ENCODE measurements around the gene MED17.
"Not testable (repeated sequence)": the region's sequence is repeated elsewhere in the genome, so short reads cannot be mapped to it uniquely, and the experiment has no call there.

Gene MED17

DNA sequence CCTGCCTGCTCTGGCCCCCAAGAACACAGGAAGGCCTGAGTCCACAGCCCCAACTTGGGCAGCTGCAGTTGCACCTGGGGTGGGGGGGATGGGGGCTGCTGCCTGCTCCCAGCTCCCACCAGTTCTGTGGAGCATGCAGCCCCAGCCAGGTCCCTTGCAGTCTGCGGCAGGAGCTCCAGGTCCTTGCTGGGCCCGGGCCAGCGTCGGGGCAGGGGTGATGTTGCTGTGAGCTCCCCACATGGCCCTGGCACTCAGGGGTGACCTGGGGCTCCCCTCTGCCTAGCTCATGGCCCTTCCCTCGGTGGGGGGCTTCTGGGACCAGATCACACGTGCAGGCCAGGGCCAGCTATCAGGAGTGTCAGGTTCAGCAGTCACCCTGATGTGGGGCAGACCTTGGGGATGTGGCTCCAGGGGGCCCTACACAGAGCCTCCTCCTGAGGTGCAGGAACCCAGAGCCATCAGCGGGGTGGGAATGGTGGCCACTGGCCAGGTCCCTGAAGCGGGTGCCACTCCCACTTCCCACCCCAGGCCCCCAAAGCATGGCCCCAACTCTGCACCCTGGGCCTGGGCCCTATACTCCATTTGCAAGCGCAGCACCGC is 10.4 kb upstream of the MED17 start:
- Histone ChIP-seq H3K27me3 (ENCODE audit: insufficient read depth, low read length) (no peaks in the 10 kb centered on the region), H3K9me3 (ENCODE audit: insufficient read depth, low read depth, low read length) (no peaks in the 10 kb centered on the region), H3K4me3 (ENCODE audit: low read depth, low read length) (no peak overlapping the region), H3K79me1 (ENCODE audit: low read length) (no peaks in the 10 kb centered on the region), H3K23ac (ENCODE audit: low read length) (no peak overlapping the region), H4K91ac (ENCODE audit: low read depth, low read length) (no peak overlapping the region), H3K79me2 (ENCODE audit: control insufficient read depth, insufficient read depth, low read length, poor library complexity) (no peaks in the 10 kb centered on the region), H2AK5ac (ENCODE audit: low read length) (no peak overlapping the region), H4K8ac (ENCODE audit: low read depth, low read length) (no peak overlapping the region), H3K4me2 (ENCODE audit: low read length) (no peak overlapping the region), H2BK12ac (ENCODE audit: low read length) (no peak overlapping the region), H3K4ac (ENCODE audit: low read depth, low read length) (no peak overlapping the region), H3K9ac (ENCODE audit: low read length) (no peak overlapping the region), H3K4me1 (ENCODE audit: control insufficient read depth in 1 of 2, insufficient read depth in 2 of 2, low read length in 2 of 2) (no peaks in the 10 kb centered on the region), H2AFZ (ENCODE audit: insufficient read depth, low read length, poor library complexity) (no peak overlapping the region), H2BK120ac (ENCODE audit: insufficient read depth, low read length, poor library complexity) (no peak overlapping the region), H4K12ac (ENCODE audit: low read depth, low read length) (peak overlapping the region; percentile 25), H2BK5ac (ENCODE audit: low read depth, low read length, poor library complexity) (no peak overlapping the region), H3K18ac (ENCODE audit: low read length) (no peak overlapping the region), H3K14ac (ENCODE audit: low read length) (no peak overlapping the region), H3K27ac (ENCODE audit: low read depth, low read length) (no peak overlapping the region), H3K36me3 (ENCODE audit: control insufficient read depth in 1 of 2, insufficient read depth in 2 of 2, low read length in 2 of 2) (no peaks in the 10 kb centered on the region)
- DNase-seq, result no peak
- no CpG with 5 or more reads among the region's 10 CpGs for WGBS (ENCODE audit: extremely low coverage, insufficient coverage, insufficient read length)

DNA sequence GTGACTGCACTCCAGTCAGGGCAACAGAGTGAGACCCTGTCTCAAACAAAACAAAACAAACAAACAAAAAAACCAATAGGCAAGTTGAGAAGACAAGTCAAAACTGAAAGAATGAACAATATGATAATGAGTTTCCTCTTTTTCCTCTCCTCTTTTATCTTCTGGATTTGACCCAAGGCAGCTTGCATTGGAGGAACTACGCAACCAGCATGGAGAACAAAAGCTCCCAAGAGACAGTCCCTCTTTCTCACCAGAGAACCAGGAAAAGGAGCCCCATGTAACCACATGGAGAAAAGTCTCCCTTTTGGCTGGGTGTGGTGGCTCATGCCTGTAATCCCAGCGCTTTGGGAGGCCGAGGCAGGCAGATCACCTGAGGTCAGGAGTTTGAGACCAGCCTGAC is 9.5 kb upstream of the MED17 start:
- H3K9me3 ChIP-seq (ENCODE audit: insufficient read depth, low read depth, low read length); H3K4me2 ChIP-seq (ENCODE audit: low read length); H3K4ac ChIP-seq (ENCODE audit: low read depth, low read length); DNase-seq; H2BK5ac ChIP-seq (ENCODE audit: low read depth, low read length, poor library complexity); H3K4me1 ChIP-seq (ENCODE audit: control insufficient read depth in 1 of 2, insufficient read depth in 2 of 2, low read length in 2 of 2); H3K4me3 ChIP-seq (ENCODE audit: low read depth, low read length); H4K91ac ChIP-seq (ENCODE audit: low read depth, low read length); H2AK5ac ChIP-seq (ENCODE audit: low read length); H2AFZ ChIP-seq (ENCODE audit: insufficient read depth, low read length, poor library complexity); H3K36me3 ChIP-seq (ENCODE audit: control insufficient read depth in 1 of 2, insufficient read depth in 2 of 2, low read length in 2 of 2); H2BK120ac ChIP-seq (ENCODE audit: insufficient read depth, low read length, poor library complexity); H4K8ac ChIP-seq (ENCODE audit: low read depth, low read length); H3K14ac ChIP-seq (ENCODE audit: low read length); H4K12ac ChIP-seq (ENCODE audit: low read depth, low read length); H3K23ac ChIP-seq (ENCODE audit: low read length); H3K79me2 ChIP-seq (ENCODE audit: control insufficient read depth, insufficient read depth, low read length, poor library complexity); H3K9ac ChIP-seq (ENCODE audit: low read length); H3K18ac ChIP-seq (ENCODE audit: low read length); H2BK12ac ChIP-seq (ENCODE audit: low read length); H3K27ac ChIP-seq (ENCODE audit: low read depth, low read length); H3K27me3 ChIP-seq (ENCODE audit: insufficient read depth, low read length); H3K79me1 ChIP-seq (ENCODE audit: low read length): not testable (repeated sequence)
- WGBS (ENCODE audit: extremely low coverage, insufficient coverage, insufficient read length), result no CpG with 5 or more reads among the region's 3 CpGs

DNA sequence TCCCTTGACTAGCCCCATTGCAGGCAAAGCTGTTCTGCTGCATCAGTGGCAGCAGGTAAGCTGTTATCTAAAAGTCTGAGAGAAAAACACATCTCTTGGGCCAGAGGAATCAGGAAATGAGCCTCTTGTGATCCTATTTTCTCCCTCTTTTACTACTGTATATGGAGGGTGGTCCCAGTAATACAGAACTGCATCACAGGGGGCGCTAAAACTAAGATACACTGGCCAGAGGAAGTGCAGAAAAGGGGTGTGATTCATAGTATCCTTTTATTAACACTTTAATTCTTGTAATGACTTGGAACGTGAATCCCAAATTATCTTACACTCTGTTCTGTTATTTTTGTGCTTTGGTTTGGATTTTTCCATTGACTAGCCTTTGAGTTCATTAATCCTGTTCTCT is 8.8 kb upstream of the MED17 start:
- Histone ChIP-seq H3K23ac (ENCODE audit: low read length) (no peak overlapping the region), H3K4me1 (ENCODE audit: control insufficient read depth in 1 of 2, insufficient read depth in 2 of 2, low read length in 2 of 2) (no peaks in the 10 kb centered on the region), H3K9ac (ENCODE audit: low read length) (no peak overlapping the region), H2BK120ac (ENCODE audit: insufficient read depth, low read length, poor library complexity) (no peak overlapping the region), H3K9me3 (ENCODE audit: insufficient read depth, low read depth, low read length) (no peaks in the 10 kb centered on the region), H3K4me3 (ENCODE audit: low read depth, low read length) (no peak overlapping the region), H2AFZ (ENCODE audit: insufficient read depth, low read length, poor library complexity) (no peak overlapping the region), H2BK12ac (ENCODE audit: low read length) (no peak overlapping the region), H4K8ac (ENCODE audit: low read depth, low read length) (no peak overlapping the region), H4K12ac (ENCODE audit: low read depth, low read length) (no peak overlapping the region), H3K14ac (ENCODE audit: low read length) (no peak overlapping the region), H3K36me3 (ENCODE audit: control insufficient read depth in 1 of 2, insufficient read depth in 2 of 2, low read length in 2 of 2) (no peaks in the 10 kb centered on the region), H4K91ac (ENCODE audit: low read depth, low read length) (no peak overlapping the region), H2AK5ac (ENCODE audit: low read length) (no peak overlapping the region), H3K27ac (ENCODE audit: low read depth, low read length) (no peak overlapping the region), H3K18ac (ENCODE audit: low read length) (no peak overlapping the region), H3K79me1 (ENCODE audit: low read length) (no peaks in the 10 kb centered on the region), H3K4ac (ENCODE audit: low read depth, low read length) (no peak overlapping the region), H2BK5ac (ENCODE audit: low read depth, low read length, poor library complexity) (no peak overlapping the region), H3K4me2 (ENCODE audit: low read length) (no peak overlapping the region), H3K27me3 (ENCODE audit: insufficient read depth, low read length) (no peaks in the 10 kb centered on the region), H3K79me2 (ENCODE audit: control insufficient read depth, insufficient read depth, low read length, poor library complexity) (no peaks in the 10 kb centered on the region)
- no CpG with 5 or more reads among the region's 2 CpGs for WGBS (ENCODE audit: extremely low coverage, insufficient coverage, insufficient read length)
- DNase-seq, result no peak

DNA sequence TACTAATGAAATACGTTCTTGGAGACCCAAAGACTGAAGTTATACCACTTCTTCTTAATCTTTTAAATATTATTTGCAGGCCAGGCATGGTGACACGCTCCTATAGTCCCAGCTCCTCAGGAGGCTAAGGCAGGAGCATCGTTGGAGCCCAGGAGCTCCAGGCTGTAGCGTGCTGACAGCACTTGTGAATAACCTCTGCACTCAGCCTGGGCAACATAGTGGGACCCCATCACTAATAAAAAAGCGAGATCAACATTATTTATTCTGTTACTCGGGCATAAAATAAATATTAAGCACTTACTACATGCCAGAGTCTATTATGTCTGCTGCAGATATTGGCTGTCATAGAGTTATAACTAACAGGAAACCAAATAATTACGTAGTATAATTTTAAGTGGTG is 720 bp upstream of the MED17 start:
- H3K4me3 ChIP-seq (ENCODE audit: low read depth, low read length), result no peak overlapping the region
- no CpG with 5 or more reads among the region's 7 CpGs for WGBS (ENCODE audit: extremely low coverage, insufficient coverage, insufficient read length)

More for the DNA sequence above, 720 bp upstream of the MED17 start:
- Histone ChIP-seq H4K8ac (ENCODE audit: low read depth, low read length) (peak overlapping the region; percentile 26), H2AFZ (ENCODE audit: insufficient read depth, low read length, poor library complexity) (no peak overlapping the region), H3K4ac (ENCODE audit: low read depth, low read length) (no peak overlapping the region), H3K27me3 (ENCODE audit: insufficient read depth, low read length) (no peaks in the 10 kb centered on the region), H2BK120ac (ENCODE audit: insufficient read depth, low read length, poor library complexity) (no peak overlapping the region), H3K18ac (ENCODE audit: low read length) (no peak overlapping the region), H3K4me2 (ENCODE audit: low read length) (peak overlapping the region; percentile 73), H4K91ac (ENCODE audit: low read depth, low read length) (no peak overlapping the region), H3K4me1 (ENCODE audit: control insufficient read depth in 1 of 2, insufficient read depth in 2 of 2, low read length in 2 of 2) (peaks cover 3% of the 10 kb centered on the region in 2 experiments), H2BK12ac (ENCODE audit: low read length) (no peak overlapping the region), H3K79me1 (ENCODE audit: low read length) (peaks cover 7% of the 10 kb centered on the region), H3K79me2 (ENCODE audit: control insufficient read depth, insufficient read depth, low read length, poor library complexity) (peaks cover 14% of the 10 kb centered on the region), H3K9ac (ENCODE audit: low read length) (no peak overlapping the region), H3K36me3 (ENCODE audit: control insufficient read depth in 1 of 2, insufficient read depth in 2 of 2, low read length in 2 of 2) (peaks cover 0 to 5% of the 10 kb centered on the region in 2 experiments), H3K23ac (ENCODE audit: low read length) (no peak overlapping the region), H2BK5ac (ENCODE audit: low read depth, low read length, poor library complexity) (no peak overlapping the region), H3K27ac (ENCODE audit: low read depth, low read length) (no peak overlapping the region), H2AK5ac (ENCODE audit: low read length) (no peak overlapping the region), H3K9me3 (ENCODE audit: insufficient read depth, low read depth, low read length) (peaks cover 2% of the 10 kb centered on the region), H4K12ac (ENCODE audit: low read depth, low read length) (no peak overlapping the region), H3K14ac (ENCODE audit: low read length) (no peak overlapping the region)
- no peak for DNase-seq
